Liver (tissue), 9 donors: Measurements from ENCODE around the gene NTM. TPM values are rescaled to one million over a fixed set of nuclear protein-coding genes. Genes with fewer than 3 reads are reported as not detected.

Experiments used
- DNase-seq: peaks from one replicate; pipeline ENCODE4 v3.0.0-alpha.2; 2017; ENCODE audit warnings: low spot score
- H3K27ac ChIP-seq, 2 donors: one replicate each; pipeline ENCODE4 v1.7.0; 2013; ENCODE audit warnings: inconsistent platforms in 2 of 2, low read length in 2 of 2, control low read depth in 1 of 2, low read depth in 1 of 2, mild to moderate bottlenecking in 1 of 2
- H3K27me3 ChIP-seq, 4 donors: one replicate each; pipeline versions ENCODE4 v1.6.1 to v1.7.0; 2013; ENCODE audit warnings: low read length in 3 of 4, inconsistent platforms in 1 of 4, mild to moderate bottlenecking in 1 of 4, moderate library complexity in 1 of 4; ENCODE audit not compliant: control insufficient read depth in 4 of 4, insufficient read depth in 4 of 4
- H3K36me3 ChIP-seq, 4 donors: one replicate each; pipeline versions ENCODE4 v1.6.1 to v1.7.0; 2013; ENCODE audit warnings: low read length in 3 of 4, mild to moderate bottlenecking in 3 of 4, low read depth in 1 of 4, moderate library complexity in 1 of 4; ENCODE audit not compliant: control insufficient read depth in 4 of 4, insufficient read depth in 3 of 4
- H3K4me1 ChIP-seq, 4 donors: one replicate each; pipeline versions ENCODE4 v1.6.1 to v1.7.0; 2013; ENCODE audit warnings: low read length in 3 of 4, mild to moderate bottlenecking in 3 of 4, moderate library complexity in 1 of 4; ENCODE audit not compliant: control insufficient read depth in 4 of 4, insufficient read depth in 4 of 4
- H3K4me3 ChIP-seq, 3 donors: one replicate each; pipeline versions ENCODE4 v1.6.1 to v1.7.0; 2013; ENCODE audit warnings: low read length in 3 of 3, control low read depth in 1 of 3, low read depth in 1 of 3, mild to moderate bottlenecking in 1 of 3
- H3K9ac ChIP-seq, 2 donors: one replicate each; pipeline ENCODE4 v1.7.0; 2013; ENCODE audit warnings: low read length in 2 of 2, mild to moderate bottlenecking in 2 of 2, moderate library complexity in 2 of 2, control low read depth in 1 of 2, low read depth in 1 of 2
- H3K9me3 ChIP-seq, 4 donors: one replicate each; pipeline versions ENCODE4 v1.6.1 to v1.7.0; 2013; ENCODE audit warnings: low read length in 3 of 4; ENCODE audit not compliant: control insufficient read depth in 4 of 4
- CTCF ChIP-seq: fragments of 150-350 bp; IDR thresholded peaks from 2 replicates; pipeline ENCODE4 v1.5.1; 2017; ENCODE audit warnings: improper control_type of control experiment, low read depth, low read length; ENCODE audit not compliant: missing input control
- EGR1 ChIP-seq, 2 donors: IDR thresholded peaks; 2 replicates each; pipeline ENCODE4 v1.6.1; 2016 to 2018; ENCODE audit warnings: antibody characterized with exemption in 2 of 2, low read depth in 2 of 2
- FOXA1 ChIP-seq: IDR thresholded peaks from 2 replicates; pipeline ENCODE4 v1.6.1; 2016; ENCODE audit warnings: antibody characterized with exemption
- FOXA2 ChIP-seq: IDR thresholded peaks from 2 replicates; pipeline ENCODE4 v1.6.1; 2016; ENCODE audit warnings: antibody characterized with exemption
- GABPA ChIP-seq, 2 donors: IDR thresholded peaks in 1 of 2; conservative IDR thresholded peaks in 1 of 2; 2 replicates each; pipeline ENCODE4 v1.6.1; 2016; ENCODE audit warnings: antibody characterized with exemption in 2 of 2, mild to moderate bottlenecking in 1 of 2, moderate library complexity in 1 of 2
- HNF4A ChIP-seq, 2 donors: conservative IDR thresholded peaks; 2 replicates each; pipeline ENCODE4 v1.6.1; 2016; ENCODE audit warnings: antibody characterized with exemption in 2 of 2, mild to moderate bottlenecking in 2 of 2
- HNF4G ChIP-seq: IDR thresholded peaks from 2 replicates; pipeline ENCODE4 v1.6.1; 2016; ENCODE audit warnings: antibody characterized with exemption
- JUND ChIP-seq, 2 donors: IDR thresholded peaks; 2 replicates each; pipeline ENCODE4 v1.6.1; 2016; ENCODE audit warnings: antibody characterized with exemption in 2 of 2
- NR2F2 ChIP-seq: IDR thresholded peaks from 2 replicates; pipeline ENCODE4 v1.6.1; 2016; ENCODE audit warnings: antibody characterized with exemption
- RAD21 ChIP-seq, 2 donors: IDR thresholded peaks; 2 replicates each; pipeline ENCODE4 v1.6.1; 2016; ENCODE audit warnings: antibody characterized with exemption in 2 of 2, mild to moderate bottlenecking in 2 of 2
- REST ChIP-seq: IDR thresholded peaks from 2 replicates; pipeline ENCODE4 v1.6.1; 2016; ENCODE audit warnings: antibody characterized with exemption, mild to moderate bottlenecking
- RXRA ChIP-seq, 2 donors: IDR thresholded peaks; 2 replicates each; pipeline ENCODE4 v1.6.1; 2017 to 2018; ENCODE audit warnings: antibody characterized with exemption in 2 of 2, mild to moderate bottlenecking in 1 of 2
- SP1 ChIP-seq: IDR thresholded peaks from 2 replicates; pipeline ENCODE4 v1.6.1; 2018; ENCODE audit warnings: antibody characterized with exemption, mild to moderate bottlenecking
- TAF1 ChIP-seq: conservative IDR thresholded peaks from 2 replicates; pipeline ENCODE4 v1.6.1; 2016; ENCODE audit warnings: antibody characterized with exemption, mild to moderate bottlenecking
- YY1 ChIP-seq: IDR thresholded peaks from 2 replicates; pipeline ENCODE4 v1.6.1; 2016; ENCODE audit warnings: antibody characterized with exemption, mild to moderate bottlenecking
- ZBTB33 ChIP-seq: IDR thresholded peaks from 2 replicates; pipeline ENCODE4 v1.6.1; 2016; ENCODE audit warnings: antibody characterized with exemption
- whole genome bisulfite sequencing: extraction: QIAGEN DNeasy Blood & Tissue Kit; methylation state at CpG from one replicate; pipeline ENCODE4 v1.1.7; 2013; 5-methylcytosine and 5-hydroxymethylcytosine counted together
- polyA plus RNA-seq, 2 donors: library from polyadenylated mRNA; stranded (reverse) in 1 of 2; unstranded in 1 of 2; fragments of 200-250 nt in 1 of 2; fragments of >200 nt in 1 of 2; fragmentation: Nextera tagmentation in 1 of 2; extraction: Ambion mirVana in 1 of 2; gene quantifications; one replicate each; pipeline versions ENCODE4 v1.2.1 to v1.2.3, GENCODE V29; 2013 to 2015
- total RNA-seq, 2 donors: library from RNA; depleted of rRNA; stranded (reverse); fragments of >200 nt; gene quantifications; one replicate each; pipeline ENCODE4 v1.2.3, GENCODE V29; 2014
- donor health status: healthy.
- donor health status: healthy.
- donor health status: healthy.
- donor health status: healthy.
- donor health status: healthy.

The NTM gene
- total and polyA plus RNA-seq, 4 donors: 0.08 to 1.1 (median 0.08) TPM; not detected in 1

- Histone ChIP-seq H3K9me3 (no peaks in the 10 kb centered on the region), H3K4me3 (no peak overlapping the region), H3K4me1 (peaks cover 3 to 18% (median 14%) of the 10 kb centered on the region in 4 donors), H3K27me3 (no peaks in the 10 kb centered on the region), H3K36me3 (no peaks in the 10 kb centered on the region), H3K9ac (no peak overlapping the region), H3K27ac (no peak overlapping the region)
- DNase-seq: no peak
- TF ChIP-seq TAF1: no peak
- TF ChIP-seq JUND (IDR thresholded peaks at IDR 0.05): no peak
- WGBS: 90% methylated on average over 8 of the region's 8 CpGs
Measured at GRCh38 chr11:132352497-132352896, 982.1 kb downstream of the NTM start.

- no peak overlapping the region for H3K4me3 ChIP-seq
- WGBS: 94% methylated on average over 15 of the region's 15 CpGs
- no peak overlapping the region for H3K27ac ChIP-seq
- TF ChIP-seq HNF4G (no peak), YY1 (no peak), ZBTB33 (no peak), REST (no peak), HNF4A (conservative IDR thresholded peaks at IDR 0.05) (no peak), RXRA (IDR thresholded peaks at IDR 0.05) (no peak), NR2F2 (no peak), FOXA2 (no peak), JUND (IDR thresholded peaks at IDR 0.05) (no peak), EGR1 (IDR thresholded peaks at IDR 0.05; ENCODE audit: low read depth in 2 of 2) (no peak), CTCF (no peak), SP1 (no peak), FOXA1 (no peak), GABPA (IDR thresholded peaks at IDR 0.05 in 1 of 2, conservative IDR thresholded peaks at IDR 0.05 in 1 of 2) (no peak), RAD21 (IDR thresholded peaks at IDR 0.05) (no peak)
- DNase-seq: no peak
- H3K4me1 ChIP-seq: peaks cover 3 to 18% (median 14%) of the 10 kb centered on the region in 4 donors
- no peak overlapping the region for H3K9ac ChIP-seq
- no peaks in the 10 kb centered on the region for H3K36me3 ChIP-seq
- no peaks in the 10 kb centered on the region for H3K9me3 ChIP-seq
- no peaks in the 10 kb centered on the region for H3K27me3 ChIP-seq
Measured at GRCh38 chr11:132353255-132353654, 982.8 kb downstream of the NTM start.
